ENCODE measurements around the gene FHOD3.

Gene FHOD3

DNA sequence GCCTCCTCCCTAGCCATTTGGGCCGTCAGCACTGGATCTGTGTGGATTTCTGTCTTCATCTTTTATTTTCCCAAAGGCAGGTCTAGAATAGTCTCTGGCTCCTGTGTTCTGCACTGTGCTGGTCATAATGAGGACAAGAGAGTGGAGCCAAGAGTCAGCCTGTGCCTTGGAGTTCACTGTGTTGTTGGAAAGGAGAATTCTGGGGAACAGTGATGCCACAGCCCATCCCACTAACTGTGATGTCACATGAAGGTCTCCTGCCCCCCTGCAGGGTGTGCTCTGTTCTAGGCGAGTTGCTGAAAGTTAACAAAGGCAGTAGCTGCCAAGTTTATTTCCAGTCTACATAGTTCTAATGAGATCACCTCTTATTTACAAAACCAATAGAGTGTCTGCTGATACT, 282.8 kb downstream of the FHOD3 start:
- no peak overlapping the region for H3K27ac ChIP-seq (ENCODE audit: low read depth, low read length)
- H3K9me3 ChIP-seq (ENCODE audit: control insufficient read depth, insufficient read depth, low read length) = no peaks in the 10 kb centered on the region
- H3K4me1 ChIP-seq (ENCODE audit: control insufficient read depth, insufficient read depth, low read length) = peaks cover 31% of the 10 kb centered on the region
- H3K27me3 ChIP-seq (ENCODE audit: control insufficient read depth, insufficient read depth, low read length) = no peaks in the 10 kb centered on the region
- no peak overlapping the region for H3K4me3 ChIP-seq (ENCODE audit: low read depth, low read length)
- H3K36me3 ChIP-seq (ENCODE audit: control insufficient read depth, insufficient read depth, low read length) = no peaks in the 10 kb centered on the region
- no peak overlapping the region for H3K9ac ChIP-seq (ENCODE audit: low read depth, low read length)

DNA sequence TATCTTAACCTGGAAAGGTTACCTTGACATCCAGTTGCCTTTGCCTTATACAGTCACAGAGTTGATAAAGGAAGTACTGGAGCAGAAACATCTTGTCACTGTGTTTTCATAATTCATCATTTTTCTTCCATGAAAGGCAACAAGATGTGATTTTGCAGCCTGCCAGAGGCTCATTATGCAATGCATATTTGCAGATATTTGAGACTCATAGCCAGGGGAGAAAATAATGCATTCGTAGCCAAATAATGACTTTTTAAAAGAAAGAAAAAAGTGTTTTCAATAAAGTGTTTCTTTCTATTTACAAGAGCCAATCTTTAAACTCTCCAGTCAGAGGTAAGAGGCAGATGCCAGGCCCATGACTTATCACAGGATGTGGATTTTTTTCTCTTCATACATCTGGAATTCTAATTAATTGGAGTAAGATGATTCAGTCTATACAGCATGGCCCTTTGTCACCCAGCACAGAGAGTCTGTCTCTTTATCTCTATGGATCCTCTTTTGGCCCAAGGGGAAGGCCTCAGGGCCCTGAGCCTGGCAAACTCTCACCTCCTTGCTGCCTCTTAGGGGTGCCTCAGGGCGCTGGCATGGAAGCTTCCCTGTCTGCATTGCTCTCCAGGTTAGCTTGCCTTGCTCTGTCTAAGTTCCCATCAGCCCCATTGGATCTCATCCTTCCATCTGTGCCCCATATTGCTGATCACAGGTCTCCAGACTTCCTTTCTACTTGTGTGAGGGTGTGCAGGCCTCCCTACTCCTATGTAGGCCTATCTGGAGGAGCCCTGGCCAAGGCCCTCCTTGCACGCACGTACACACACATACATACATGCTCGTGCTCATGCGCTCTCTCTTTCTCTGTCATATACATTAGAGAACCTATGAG, 283.6 kb downstream of the FHOD3 start:
- H3K27ac ChIP-seq (ENCODE audit: low read depth, low read length) = no peak overlapping the region

DNA sequence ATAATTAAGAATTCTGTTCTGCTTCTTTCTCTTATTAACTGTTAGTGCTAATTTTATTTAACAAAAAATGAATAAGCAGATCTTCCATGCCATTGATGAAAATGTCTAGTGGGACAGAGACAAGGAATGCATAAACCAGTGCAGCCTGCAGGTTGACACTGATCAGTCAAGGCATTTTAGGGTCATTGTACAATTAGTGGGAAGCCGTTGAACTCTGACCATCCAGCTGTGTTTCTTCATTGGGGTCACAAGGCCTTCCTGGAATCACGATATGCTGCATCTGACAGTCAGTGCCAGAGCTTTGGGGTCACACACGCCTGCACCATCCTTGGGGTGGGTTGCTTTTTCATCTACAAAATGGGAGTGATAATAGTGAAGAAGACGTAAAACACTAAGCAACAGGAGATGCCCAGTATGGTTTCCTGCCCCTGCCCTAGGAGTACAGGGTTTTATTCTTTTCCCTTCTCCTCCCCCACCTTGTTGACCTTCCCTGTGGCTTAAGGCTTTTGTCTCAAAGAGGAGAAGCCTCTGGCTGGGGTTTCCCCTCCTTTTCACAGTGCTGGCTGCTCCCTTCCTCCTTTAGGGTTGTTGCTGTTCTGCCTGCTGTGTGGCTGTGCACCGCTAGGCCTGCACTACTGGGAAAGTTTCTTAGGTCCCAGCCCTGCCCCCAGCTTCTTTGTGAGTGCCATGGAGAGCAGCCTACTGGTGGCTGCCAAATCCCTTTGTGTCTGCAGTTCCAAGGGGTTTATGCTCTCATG, 285.7 kb downstream of the FHOD3 start:
- Histone ChIP-seq H3K9ac (ENCODE audit: low read depth, low read length) (no peak overlapping the region), H3K27me3 (ENCODE audit: control insufficient read depth, insufficient read depth, low read length) (no peaks in the 10 kb centered on the region), H3K4me3 (ENCODE audit: low read depth, low read length) (0 out of 2 replicates have a peak overlapping the region, but pooled peaks have one; percentile 10), H3K36me3 (ENCODE audit: control insufficient read depth, insufficient read depth, low read length) (no peaks in the 10 kb centered on the region), H3K27ac (ENCODE audit: low read depth, low read length) (peak overlapping the region; percentile 63), H3K9me3 (ENCODE audit: control insufficient read depth, insufficient read depth, low read length) (no peaks in the 10 kb centered on the region), H3K4me1 (ENCODE audit: control insufficient read depth, insufficient read depth, low read length) (peaks cover 37% of the 10 kb centered on the region)

More for the DNA sequence above, 283.6 kb downstream of the FHOD3 start:
- H3K27me3 ChIP-seq (ENCODE audit: control insufficient read depth, insufficient read depth, low read length) = no peaks in the 10 kb centered on the region
- no peak overlapping the region for H3K9ac ChIP-seq (ENCODE audit: low read depth, low read length)
- no peaks in the 10 kb centered on the region for H3K36me3 ChIP-seq (ENCODE audit: control insufficient read depth, insufficient read depth, low read length)
- no peaks in the 10 kb centered on the region for H3K9me3 ChIP-seq (ENCODE audit: control insufficient read depth, insufficient read depth, low read length)
- H3K4me1 ChIP-seq (ENCODE audit: control insufficient read depth, insufficient read depth, low read length) = peaks cover 31% of the 10 kb centered on the region
- H3K4me3 ChIP-seq (ENCODE audit: low read depth, low read length) = no peak overlapping the region

DNA sequence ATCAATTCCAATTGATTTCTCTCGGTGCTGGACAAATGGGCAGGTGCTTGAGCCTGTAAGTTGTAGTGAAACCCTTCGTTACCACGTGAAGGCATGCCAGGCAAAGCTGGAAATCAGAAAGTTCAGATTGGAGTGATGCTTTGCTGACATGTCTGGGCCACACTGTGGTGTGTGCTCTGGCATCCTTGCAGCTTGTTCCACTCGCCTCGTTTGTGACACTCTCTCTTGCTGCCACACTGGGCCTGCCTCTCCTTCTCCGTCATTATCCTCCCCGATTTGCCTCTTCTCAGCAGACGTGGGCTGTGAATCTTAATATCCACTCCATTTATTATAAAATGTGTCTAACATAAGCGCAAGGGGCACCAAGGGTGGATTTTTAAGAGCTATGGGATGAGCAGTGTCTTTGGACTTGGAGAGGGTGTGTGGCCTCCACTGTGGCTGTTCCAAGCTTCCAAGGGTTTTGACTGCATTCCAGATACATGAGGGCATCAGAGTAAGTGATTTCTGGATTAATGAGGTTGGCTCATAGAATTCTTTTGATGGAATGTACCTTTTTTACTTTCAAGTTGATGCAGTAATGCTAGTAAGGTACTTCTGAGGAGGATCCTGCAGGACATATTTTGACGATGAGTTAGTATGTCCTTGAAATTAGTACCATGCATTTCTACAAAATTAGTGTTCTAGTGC, 292.5 kb downstream of the FHOD3 start:
- Histone ChIP-seq H3K9ac (ENCODE audit: low read depth, low read length) (no peak overlapping the region), H3K4me3 (ENCODE audit: low read depth, low read length) (no peak overlapping the region), H3K36me3 (ENCODE audit: control insufficient read depth, insufficient read depth, low read length) (no peaks in the 10 kb centered on the region), H3K27ac (ENCODE audit: low read depth, low read length) (no peak overlapping the region), H3K27me3 (ENCODE audit: control insufficient read depth, insufficient read depth, low read length) (no peaks in the 10 kb centered on the region), H3K4me1 (ENCODE audit: control insufficient read depth, insufficient read depth, low read length) (peaks cover 12% of the 10 kb centered on the region), H3K9me3 (ENCODE audit: control insufficient read depth, insufficient read depth, low read length) (no peaks in the 10 kb centered on the region)

DNA sequence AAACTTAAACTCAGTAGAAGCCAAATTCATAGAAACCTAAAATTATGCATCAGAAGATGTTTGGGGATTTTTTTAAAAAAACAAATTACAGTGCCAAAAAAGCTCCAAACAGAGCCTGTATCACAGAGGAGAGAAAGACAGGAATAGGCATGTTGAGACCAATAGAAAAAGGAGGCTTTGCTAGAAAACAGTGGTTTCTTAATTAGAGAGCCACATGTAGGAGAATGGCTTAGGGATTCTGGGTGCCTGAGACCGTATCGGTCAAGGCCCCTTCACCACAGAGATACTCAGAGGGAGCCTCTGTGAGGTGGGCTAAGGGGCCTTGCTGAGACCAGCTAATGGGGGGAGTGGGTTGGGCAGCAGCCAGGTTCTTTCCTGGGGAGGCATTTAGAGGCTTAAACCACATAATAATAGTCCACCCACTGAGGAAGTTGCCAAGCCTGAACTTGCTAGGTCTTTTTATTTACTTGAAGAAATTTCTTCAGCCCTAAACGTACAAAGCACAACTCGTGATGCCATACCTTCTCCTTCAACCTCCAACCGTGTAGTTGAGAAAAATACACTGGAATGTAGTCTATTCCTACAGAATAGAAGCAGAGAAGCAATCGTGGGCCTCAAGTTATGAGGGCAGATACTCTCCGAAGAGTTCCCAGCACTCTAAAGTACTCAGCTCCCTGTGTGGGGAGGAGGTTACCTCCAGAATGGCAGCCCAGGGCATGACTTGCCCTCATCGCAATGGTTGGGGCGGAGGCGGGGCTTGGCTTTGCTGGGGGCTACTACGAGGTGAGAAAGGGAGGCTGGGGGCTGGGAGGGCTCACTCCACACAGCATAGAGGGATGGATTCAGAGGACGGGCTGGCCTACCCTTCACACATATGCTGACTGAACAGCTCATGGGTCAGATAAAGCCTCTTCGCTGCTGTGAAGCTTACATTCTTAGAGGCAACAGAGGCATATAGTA, 293.4 kb downstream of the FHOD3 start:
- Histone ChIP-seq H3K36me3 (ENCODE audit: control insufficient read depth, insufficient read depth, low read length) (no peaks in the 10 kb centered on the region), H3K9ac (ENCODE audit: low read depth, low read length) (no peak overlapping the region), H3K27ac (ENCODE audit: low read depth, low read length) (no peak overlapping the region), H3K4me1 (ENCODE audit: control insufficient read depth, insufficient read depth, low read length) (peaks cover 12% of the 10 kb centered on the region), H3K4me3 (ENCODE audit: low read depth, low read length) (no peak overlapping the region), H3K27me3 (ENCODE audit: control insufficient read depth, insufficient read depth, low read length) (no peaks in the 10 kb centered on the region), H3K9me3 (ENCODE audit: control insufficient read depth, insufficient read depth, low read length) (no peaks in the 10 kb centered on the region)

DNA sequence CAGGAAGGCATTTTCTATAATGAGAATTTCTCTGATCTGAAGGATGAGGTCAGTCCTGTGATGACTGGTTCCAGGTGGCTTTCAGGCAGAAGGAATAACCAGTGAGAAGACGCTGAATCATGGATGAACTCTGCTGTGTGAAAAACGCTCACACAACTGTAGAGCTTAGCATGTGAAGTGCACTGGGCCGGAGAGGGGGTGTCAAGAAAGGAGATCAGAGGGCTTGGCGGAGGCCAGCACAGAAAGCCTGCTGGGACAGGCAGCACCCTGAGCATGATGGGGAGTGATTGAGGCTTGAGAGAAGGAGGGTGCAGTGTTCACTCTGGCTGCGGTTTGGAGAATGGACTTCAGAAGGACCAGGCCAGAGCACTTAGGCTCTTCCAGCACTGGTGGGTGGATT, 294.8 kb downstream of the FHOD3 start:
- H3K4me1 ChIP-seq (ENCODE audit: control insufficient read depth, insufficient read depth, low read length) = peaks cover 6% of the 10 kb centered on the region
- no peaks in the 10 kb centered on the region for H3K36me3 ChIP-seq (ENCODE audit: control insufficient read depth, insufficient read depth, low read length)
- no peak overlapping the region for H3K4me3 ChIP-seq (ENCODE audit: low read depth, low read length)
- no peak overlapping the region for H3K27ac ChIP-seq (ENCODE audit: low read depth, low read length)
- no peaks in the 10 kb centered on the region for H3K27me3 ChIP-seq (ENCODE audit: control insufficient read depth, insufficient read depth, low read length)
- no peak overlapping the region for H3K9ac ChIP-seq (ENCODE audit: low read depth, low read length)
- no peaks in the 10 kb centered on the region for H3K9me3 ChIP-seq (ENCODE audit: control insufficient read depth, insufficient read depth, low read length)

DNA sequence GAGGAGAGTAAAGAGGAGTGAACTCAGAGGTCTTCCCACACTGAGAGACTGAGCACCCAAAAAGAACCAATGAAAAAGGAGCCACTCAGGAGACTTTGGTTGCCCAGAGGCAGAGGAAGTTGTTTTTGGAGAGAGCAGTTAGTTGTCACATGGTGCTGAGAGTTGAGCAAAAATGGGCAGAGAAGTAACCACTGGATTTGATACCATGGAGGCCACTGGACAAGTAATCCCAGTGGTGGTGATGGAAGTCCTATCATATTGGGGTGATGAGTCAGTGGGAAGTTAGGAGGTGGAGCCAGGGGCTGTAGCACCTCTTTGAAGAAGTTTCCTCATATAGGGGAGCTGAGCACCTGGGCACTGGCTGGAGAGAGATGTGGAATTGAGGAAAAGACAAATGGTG, 295.5 kb downstream of the FHOD3 start:
- Histone ChIP-seq H3K4me1 (ENCODE audit: control insufficient read depth, insufficient read depth, low read length) (peaks cover 5% of the 10 kb centered on the region; the same call in 1 of the 2 replicates), H3K4me3 (ENCODE audit: low read depth, low read length) (no peak overlapping the region), H3K9ac (ENCODE audit: low read depth, low read length) (no peak overlapping the region), H3K9me3 (ENCODE audit: control insufficient read depth, insufficient read depth, low read length) (no peaks in the 10 kb centered on the region), H3K27me3 (ENCODE audit: control insufficient read depth, insufficient read depth, low read length) (no peaks in the 10 kb centered on the region), H3K36me3 (ENCODE audit: control insufficient read depth, insufficient read depth, low read length) (no peaks in the 10 kb centered on the region), H3K27ac (ENCODE audit: low read depth, low read length) (no peak overlapping the region)

DNA sequence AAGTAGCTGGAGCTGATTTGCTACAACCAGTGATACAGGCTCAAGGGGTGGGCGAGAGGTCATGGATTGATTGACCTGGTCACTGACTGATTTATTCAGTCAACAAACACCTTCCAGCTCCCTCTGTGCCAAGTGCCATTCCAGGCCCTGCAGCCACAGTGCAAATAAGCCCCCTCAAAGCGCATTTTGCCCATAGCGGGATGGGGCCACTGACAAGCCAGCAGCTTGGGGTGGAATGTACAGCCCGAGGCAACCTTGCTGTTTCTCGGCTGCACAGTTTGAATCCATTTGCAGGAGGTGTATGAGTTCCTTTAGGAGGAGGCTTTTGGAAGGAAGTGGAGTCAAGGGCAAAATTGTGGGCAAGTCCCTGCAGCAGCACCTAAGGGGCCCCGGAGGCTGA, 296.1 kb downstream of the FHOD3 start:
- Histone ChIP-seq H3K36me3 (ENCODE audit: control insufficient read depth, insufficient read depth, low read length) (no peaks in the 10 kb centered on the region), H3K27ac (ENCODE audit: low read depth, low read length) (no peak overlapping the region), H3K9me3 (ENCODE audit: control insufficient read depth, insufficient read depth, low read length) (no peaks in the 10 kb centered on the region), H3K4me3 (ENCODE audit: low read depth, low read length) (no peak overlapping the region), H3K27me3 (ENCODE audit: control insufficient read depth, insufficient read depth, low read length) (no peaks in the 10 kb centered on the region), H3K9ac (ENCODE audit: low read depth, low read length) (no peak overlapping the region), H3K4me1 (ENCODE audit: control insufficient read depth, insufficient read depth, low read length) (peaks cover 5% of the 10 kb centered on the region; the same call in 1 of the 2 replicates)

DNA sequence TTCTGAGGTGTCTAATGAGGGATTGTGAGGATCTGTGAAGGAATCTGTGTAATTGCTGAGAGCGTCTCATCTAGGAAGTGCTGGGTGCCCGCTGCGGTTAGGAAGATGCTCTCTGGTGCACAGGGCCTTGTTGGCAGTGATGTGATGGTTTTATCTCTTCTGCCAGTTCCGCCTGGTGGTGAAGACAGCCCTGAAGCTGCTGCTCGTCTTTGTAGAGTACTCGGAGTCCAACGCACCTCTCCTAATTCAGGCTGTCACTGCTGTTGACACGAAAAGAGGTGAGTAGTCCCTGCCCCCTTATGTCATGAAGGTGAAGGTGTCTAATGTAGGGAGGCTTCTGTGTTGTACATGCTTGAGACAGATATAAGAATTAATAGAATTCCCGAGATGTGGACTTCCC, 297.1 kb downstream of the FHOD3 start:
- H3K27me3 ChIP-seq (ENCODE audit: control insufficient read depth, insufficient read depth, low read length) = no peaks in the 10 kb centered on the region
- H3K27ac ChIP-seq (ENCODE audit: low read depth, low read length) = no peak overlapping the region
- H3K9me3 ChIP-seq (ENCODE audit: control insufficient read depth, insufficient read depth, low read length) = no peaks in the 10 kb centered on the region
- no peaks in the 10 kb centered on the region for H3K36me3 ChIP-seq (ENCODE audit: control insufficient read depth, insufficient read depth, low read length)
- no peak overlapping the region for H3K4me3 ChIP-seq (ENCODE audit: low read depth, low read length)
- H3K4me1 ChIP-seq (ENCODE audit: control insufficient read depth, insufficient read depth, low read length) = peaks cover 5% of the 10 kb centered on the region; the same call in 1 of the 2 replicates
- H3K9ac ChIP-seq (ENCODE audit: low read depth, low read length) = no peak overlapping the region
